Esophagus squamous epithelium (tissue), 5 donors: ENCODE measurements around the gene BRIP1. TPM values are rescaled to one million over a fixed set of nuclear protein-coding genes. Genes with fewer than 3 reads are reported as not detected.

Experiments used
- DNase-seq: peaks from one replicate; lab custom pipeline; 2025; lab: John Stamatoyannopoulos, UW
- H3K27ac ChIP-seq, 4 donors: fragments of 200-600 bp; sonication (generic); one replicate each; pipeline ENCODE4 v1.5.1; 2016 to 2019; ENCODE audit warnings: mild to moderate bottlenecking in 1 of 4
- H3K27me3 ChIP-seq, 4 donors: fragments of 200-600 bp; sonication (generic); 1 replicate in 3 of 4; 2 replicates in 1 of 4; pipeline versions ENCODE4 v1.5.1 to v1.6.0; 2017 to 2021; ENCODE audit warnings: antibody characterized with exemption in 1 of 4
- H3K36me3 ChIP-seq, 3 donors: fragments of 200-600 bp; sonication (generic); one replicate each; pipeline ENCODE4 v1.5.1; 2016 to 2019
- H3K4me1 ChIP-seq, 3 donors: fragments of 200-600 bp; sonication (generic); one replicate each; pipeline ENCODE4 v1.5.1; 2017 to 2019
- H3K4me3 ChIP-seq, 4 donors: fragments of 200-600 bp; sonication (generic); 1 replicate in 3 of 4; 2 replicates in 1 of 4; pipeline ENCODE4 v1.5.1; 2016 to 2019; ENCODE audit warnings: mild to moderate bottlenecking in 2 of 4, moderate library complexity in 1 of 4
- H3K9me3 ChIP-seq, 3 donors: fragments of 200-600 bp; sonication (generic); one replicate each; pipeline ENCODE4 v1.5.1; 2016 to 2019
- POLR2A ChIP-seq, 4 donors: fragments of 450-650 bp; IDR thresholded peaks; one replicate each; pipeline ENCODE4 v1.6.1; 2017; ENCODE audit warnings: antibody characterized with exemption in 4 of 4, mild to moderate bottlenecking in 4 of 4, moderate library complexity in 3 of 4
- WGBS, 2 donors: methylation state at CpG; one replicate each; pipeline ENCODE4 v1.1.5; 2018; 5-methylcytosine and 5-hydroxymethylcytosine counted together
- intact Hi-C: fragments of 100-400 bp; cut with DNase I; formaldehyde crosslinking; loops from one replicate; pipeline ENCODE4 v1.15.0; 2022
- total RNA-seq, 4 donors: library from RNA; depleted of rRNA; stranded (reverse); fragments of >200 nt; gene quantifications; one replicate each; pipeline ENCODE4 v1.1.0, GENCODE V29; 2016
- TF ChIP-seq, protein P1 (sequence below), 6 experiments: fragments of 450-650 bp in 4 of 6; fragments of 200-600 bp in 2 of 6; sonication (generic) in 2 of 6; IDR thresholded peaks; one replicate each; pipeline ENCODE4 v1.5.1; 2016 to 2019; ENCODE audit warnings: antibody characterized with exemption in 6 of 6, mild to moderate bottlenecking in 4 of 6, moderate library complexity in 4 of 6
- donor health status: DM: yes; HTN: yes; CAD: no.

The BRIP1 gene
- 1 to 10 TPM; 1.6 to 7.0 (median 3.2) TPM for total RNA-seq

DNA sequence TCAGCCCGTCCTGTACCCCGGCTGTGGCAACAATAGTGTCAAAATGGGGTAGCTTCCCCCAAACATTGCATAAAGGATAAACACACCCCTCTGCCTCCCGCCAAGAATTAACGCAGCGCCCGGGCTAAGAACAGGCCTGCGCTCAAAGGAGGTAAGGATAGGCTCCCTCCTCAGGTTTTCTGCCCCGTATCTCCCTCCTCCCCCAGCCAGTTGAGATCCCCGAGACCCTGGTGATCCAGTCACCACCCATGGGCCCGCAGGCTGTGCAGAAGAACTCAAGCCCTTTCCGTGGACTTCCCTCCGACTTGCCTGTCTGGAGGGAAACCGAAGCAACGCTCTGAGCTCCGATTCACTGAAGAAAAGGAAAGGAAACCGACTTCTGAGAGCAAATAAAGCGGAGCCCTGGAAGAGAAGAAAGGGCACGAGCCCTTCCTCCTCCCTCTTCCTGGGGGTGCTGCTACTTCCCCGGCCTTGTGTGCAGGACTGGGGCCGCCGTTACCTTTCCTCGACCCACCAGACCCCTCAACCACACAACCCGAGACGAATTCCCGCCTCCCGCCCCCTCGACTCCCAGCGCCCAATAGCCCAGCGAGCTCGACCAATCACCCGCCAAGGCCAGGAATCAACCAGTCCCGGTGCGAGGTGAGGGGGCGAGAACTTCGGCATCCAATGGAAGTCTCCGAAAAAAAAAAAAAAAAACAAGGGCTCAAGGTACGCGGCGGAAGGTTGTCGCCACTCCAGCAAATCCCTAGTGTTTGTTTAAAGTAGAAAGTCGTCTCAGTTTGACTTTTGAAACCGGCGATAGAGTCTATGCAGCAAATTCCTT, at the start of gene BRIP1:
Gene BRIP1 (minus strand): TSS at position 554 of the 826 bp plus-strand sequence. CDS start 1,989 bp downstream, outside the sequence.
- Histone ChIP-seq H3K4me3 (peak within 1 kb of the TSS; percentile 65 to 91 (median 76)), H3K36me3 (peaks cover 0 to 20% (median 4%) of the 10 kb centered on the region in 3 donors), H3K9me3 (no peaks in the 10 kb centered on the region), H3K4me1 (peaks cover 3 to 25% (median 5%) of the 10 kb centered on the region in 3 donors), H3K27ac (peak within 1 kb of the TSS; percentile 84 to 95 (median 92)), H3K27me3 (no peaks in the 10 kb centered on the region)
- intact Hi-C loops = no loop called here
- TF ChIP-seq, protein P1, sequence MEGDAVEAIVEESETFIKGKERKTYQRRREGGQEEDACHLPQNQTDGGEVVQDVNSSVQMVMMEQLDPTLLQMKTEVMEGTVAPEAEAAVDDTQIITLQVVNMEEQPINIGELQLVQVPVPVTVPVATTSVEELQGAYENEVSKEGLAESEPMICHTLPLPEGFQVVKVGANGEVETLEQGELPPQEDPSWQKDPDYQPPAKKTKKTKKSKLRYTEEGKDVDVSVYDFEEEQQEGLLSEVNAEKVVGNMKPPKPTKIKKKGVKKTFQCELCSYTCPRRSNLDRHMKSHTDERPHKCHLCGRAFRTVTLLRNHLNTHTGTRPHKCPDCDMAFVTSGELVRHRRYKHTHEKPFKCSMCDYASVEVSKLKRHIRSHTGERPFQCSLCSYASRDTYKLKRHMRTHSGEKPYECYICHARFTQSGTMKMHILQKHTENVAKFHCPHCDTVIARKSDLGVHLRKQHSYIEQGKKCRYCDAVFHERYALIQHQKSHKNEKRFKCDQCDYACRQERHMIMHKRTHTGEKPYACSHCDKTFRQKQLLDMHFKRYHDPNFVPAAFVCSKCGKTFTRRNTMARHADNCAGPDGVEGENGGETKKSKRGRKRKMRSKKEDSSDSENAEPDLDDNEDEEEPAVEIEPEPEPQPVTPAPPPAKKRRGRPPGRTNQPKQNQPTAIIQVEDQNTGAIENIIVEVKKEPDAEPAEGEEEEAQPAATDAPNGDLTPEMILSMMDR (IDR thresholded peaks at IDR 0.05) = no peak
- TF ChIP-seq POLR2A (IDR thresholded peaks at IDR 0.05) = peak in 1 of 4 donors; percentile 38
- DNase-seq = peak; percentile 48
- WGBS, 2 donors = 0% methylated on average over 22 to 30 of the region's 43 CpGs

DNA sequence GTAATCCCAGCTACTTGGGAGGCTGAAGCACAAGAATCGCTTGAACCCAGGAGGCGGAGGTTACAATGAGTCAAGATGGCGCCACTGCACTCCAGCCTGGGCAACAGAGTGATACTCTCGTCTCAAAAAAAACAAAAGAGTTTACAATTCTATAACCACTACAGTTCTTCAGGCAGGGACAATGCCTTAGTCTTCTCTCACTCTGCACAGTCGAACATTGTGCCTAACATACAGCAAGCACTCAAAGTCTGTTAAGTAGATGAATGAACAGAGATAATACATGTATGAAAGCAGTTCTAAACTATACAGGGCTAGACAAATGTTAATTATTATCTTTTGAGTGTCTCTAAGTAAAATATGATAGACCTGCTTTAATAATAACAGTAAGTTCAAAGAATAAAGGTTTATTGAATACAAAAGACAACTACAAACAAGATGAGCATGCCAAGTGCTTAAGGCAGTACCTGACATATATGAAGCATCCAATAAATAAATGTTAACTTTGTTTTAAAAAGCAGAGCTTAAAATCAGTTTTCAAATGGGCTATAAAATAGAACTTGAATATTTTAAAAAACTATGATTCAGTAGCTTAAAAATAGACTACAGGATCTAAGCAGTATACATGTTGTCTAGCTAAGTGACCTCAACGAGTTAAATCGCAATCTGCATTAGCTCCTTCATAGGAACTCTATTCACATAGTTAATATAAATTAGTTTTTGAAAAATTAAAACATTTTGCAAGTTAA, 45.1 kb upstream of the BRIP1 start:
- intact Hi-C loops = no loop called here
- Histone ChIP-seq H3K27me3 (no peaks in the 10 kb centered on the region), H3K4me1 (no peaks in the 10 kb centered on the region), H3K9me3 (no peaks in the 10 kb centered on the region), H3K36me3 (peaks cover 0 to 98% (median 3%) of the 10 kb centered on the region in 3 donors), H3K27ac (no peak overlapping the region), H3K4me3 (no peak overlapping the region)
- TF ChIP-seq POLR2A (IDR thresholded peaks at IDR 0.05) = no peak
- TF ChIP-seq, protein P1 (IDR thresholded peaks at IDR 0.05) = no peak
- 94 to 97% methylated on average over 7 of the region's 7 CpGs for WGBS, 2 donors
- no peak for DNase-seq

DNA sequence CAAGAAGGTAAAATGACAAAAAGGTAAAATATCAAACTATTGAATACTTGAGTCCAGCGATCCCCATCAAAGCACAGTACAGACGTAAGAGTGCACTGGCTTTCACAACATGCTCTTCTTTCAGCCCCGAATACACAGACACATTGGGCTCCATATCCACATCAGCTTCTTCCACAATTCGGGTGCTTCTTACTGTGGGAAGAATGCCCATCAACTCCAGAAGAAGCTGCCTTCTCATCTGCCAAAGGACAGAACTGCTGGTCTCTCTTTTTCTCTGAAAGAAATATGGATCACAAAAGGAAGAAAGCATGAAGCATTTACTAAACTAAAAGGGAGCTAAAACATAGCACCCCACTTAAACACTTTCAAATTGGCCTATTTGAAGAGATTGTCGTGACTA, 44.0 kb upstream of the BRIP1 start:
- no peak for TF ChIP-seq POLR2A (IDR thresholded peaks at IDR 0.05)
- TF ChIP-seq, protein P1 (IDR thresholded peaks at IDR 0.05) = no peak
- no peaks in the 10 kb centered on the region for H3K4me1 ChIP-seq
- peaks cover 0 to 95% (median 3%) of the 10 kb centered on the region in 3 donors for H3K36me3 ChIP-seq
- H3K27ac ChIP-seq = no peak overlapping the region
- no peak for DNase-seq
- H3K27me3 ChIP-seq = no peaks in the 10 kb centered on the region
- WGBS, 2 donors = 88 to 93% methylated on average over 5 of the region's 5 CpGs
- H3K4me3 ChIP-seq = no peak overlapping the region
- intact Hi-C loops = no loop called here
- no peaks in the 10 kb centered on the region for H3K9me3 ChIP-seq

DNA sequence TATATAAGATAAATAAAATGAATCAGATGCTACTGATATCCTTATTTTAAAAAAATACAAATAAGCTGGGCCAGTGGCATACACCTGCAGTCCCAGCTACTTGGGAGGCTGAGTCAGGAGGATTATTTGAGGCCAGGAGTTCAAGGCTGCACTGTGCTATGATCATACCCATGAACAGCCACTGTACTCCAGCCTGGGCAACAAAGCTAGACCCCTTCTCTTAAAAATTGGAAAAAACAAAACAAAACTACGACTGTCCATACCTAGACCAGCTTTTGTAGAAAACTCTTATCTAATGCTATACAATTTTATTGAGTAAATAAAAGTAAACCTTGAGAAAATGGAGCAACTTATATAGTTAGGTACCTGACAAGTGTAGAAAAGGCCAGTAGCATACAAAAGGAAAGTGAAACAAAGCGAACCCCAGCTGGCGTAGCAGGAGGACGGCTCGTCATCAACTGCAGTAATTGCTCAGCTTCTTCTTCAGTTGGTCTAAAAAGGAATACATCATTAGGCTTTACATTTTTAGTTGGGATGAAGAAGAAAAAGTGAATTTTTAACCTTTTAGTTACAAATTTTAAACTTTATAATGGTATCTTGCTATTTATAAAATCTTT, 40.9 kb upstream of the BRIP1 start:
- DNase-seq = no peak
- TF ChIP-seq, protein P1 (IDR thresholded peaks at IDR 0.05) = no peak
- no peak for TF ChIP-seq POLR2A (IDR thresholded peaks at IDR 0.05)
- H3K36me3 ChIP-seq = peaks cover 0 to 94% (median 3%) of the 10 kb centered on the region in 3 donors
- H3K4me3 ChIP-seq = no peak overlapping the region
- H3K4me1 ChIP-seq = no peaks in the 10 kb centered on the region
- H3K27me3 ChIP-seq = no peaks in the 10 kb centered on the region
- intact Hi-C loops = no loop called here
- no peak overlapping the region for H3K27ac ChIP-seq
- WGBS, 2 donors = 88 to 91% methylated on average over 5 of the region's 5 CpGs
- no peaks in the 10 kb centered on the region for H3K9me3 ChIP-seq
